Measurements from ENCODE around the gene FAM222B. TPM values are rescaled to one million over a fixed set of nuclear protein-coding genes. Genes with fewer than 3 reads are reported as not detected.

FAM222B gene
- total and polyA plus RNA-seq, 2 donors (not counting 1 experiment from before 2014, with no cell fraction given) = 10.8 to 23.1 TPM

GRCh38 chr17:28747801-28748750 is 94.5 kb downstream of the FAM222B start:
- peak overlapping the region in 1 of 2 donors; percentile 15 for H3K27ac ChIP-seq (ENCODE audit: low read length in 2 of 2)
- H3K27me3 ChIP-seq (replicated peaks in 1 of 4; ENCODE audit: control extremely low read depth in 1 of 4, control insufficient read depth in 3 of 4, insufficient read depth in 4 of 4, low read length in 3 of 4) = no peaks in the 10 kb centered on the region
- no peak overlapping the region for H3K4me2 ChIP-seq (replicated peaks; ENCODE audit: low read depth, low read length, poor library complexity, severe bottlenecking)
- H3K36me3 ChIP-seq (replicated peaks in 1 of 2; ENCODE audit: control extremely low read depth in 1 of 2, control insufficient read depth in 1 of 2, extremely low read depth in 1 of 2, insufficient read depth in 2 of 2, low read length in 1 of 2) = peaks cover 0 to 63% of the 10 kb centered on the region in 2 experiments
- H3K9ac ChIP-seq (ENCODE audit: low read length) = no peak overlapping the region
- Mint-ChIP-seq H3K27ac (peak overlapping the region; percentile 82), H3K4me1 (peaks cover 47% of the 10 kb centered on the region), H3K9me3 (ENCODE audit: insufficient read depth) (no peaks in the 10 kb centered on the region), H3K27me3 (no peaks in the 10 kb centered on the region), H3K4me3 (peak overlapping the region; percentile 30)
- peaks cover 84% of the 10 kb centered on the region for H4K20me1 ChIP-seq (ENCODE audit: control insufficient read depth, insufficient read depth, low read length, poor library complexity, severe bottlenecking)
- H2AFZ ChIP-seq (ENCODE audit: insufficient read depth, low read depth, low read length, poor library complexity, severe bottlenecking) = no peak overlapping the region
- intact Hi-C loops (cut with micrococcal nuclease) = no loop called here
- no peaks in the 10 kb centered on the region for H3K9me3 ChIP-seq (ENCODE audit: control extremely low read depth in 1 of 3, control insufficient read depth in 2 of 3, insufficient read depth in 1 of 3, low read length in 2 of 3)
- H3K4me3 ChIP-seq (ENCODE audit: control extremely low read depth in 1 of 5, extremely low read depth in 1 of 5, insufficient read depth in 1 of 5, low read depth in 2 of 5, low read length in 4 of 5) = no peak overlapping the region
- CTCF ChIA-PET = interaction anchor here (0.7 to 18.9 kb wide), 8 partner anchors 8 to 168 kb away, joined by 3 to 1020 read pairs (median 8); partner anchors contain the start of genes DHRS13, NEK8, RPL23A and TLCD1
- H3K4me1 ChIP-seq (ENCODE audit: control insufficient read depth in 2 of 2, insufficient read depth in 2 of 2, low read length in 2 of 2) = peaks cover 40 to 45% of the 10 kb centered on the region in 2 donors
- no peak for TF ChIP-seq EZH2 (IDR thresholded peaks at IDR 0.05; ENCODE audit: borderline replicate concordance, insufficient read depth, low read depth, low read length, poor library complexity, severe bottlenecking)
- TF ChIP-seq CTCF (IDR thresholded peaks at IDR 0.05) = no peak
- peaks cover 67% of the 10 kb centered on the region for H3K79me2 ChIP-seq (ENCODE audit: control insufficient read depth, insufficient read depth, low read length)
- peak; percentile 36 for DNase-seq
- ATAC-seq (ENCODE audit: low read depth) = no peak
- POLR2A ChIA-PET = interaction anchor here (1.3 to 16.2 kb wide), 2 partner anchors 19 to 29 kb away, joined by 5 to 511 read pairs; partner anchors contain the start of genes NEK8, RPL23A and TLCD1
- whole genome bisulfite sequencing (ENCODE audit: insufficient coverage) = over 99% methylated on average over 17 of the region's 18 CpGs
